Stimulated activated CD4-positive, alpha-beta T cell treated with anti-CD3 and anti-CD28 coated beads, Interleukin-12 subunit alpha, Interleukin-12 subunit beta, amount 100 ng/mL, for 4 hours (primary cell): ENCODE data around the gene CCNQ.

Experiments used
- DNase-seq: peaks from one replicate; pipeline ENCODE4 v3.0.0-alpha.2; 2020

The CCNQ gene

DNA sequence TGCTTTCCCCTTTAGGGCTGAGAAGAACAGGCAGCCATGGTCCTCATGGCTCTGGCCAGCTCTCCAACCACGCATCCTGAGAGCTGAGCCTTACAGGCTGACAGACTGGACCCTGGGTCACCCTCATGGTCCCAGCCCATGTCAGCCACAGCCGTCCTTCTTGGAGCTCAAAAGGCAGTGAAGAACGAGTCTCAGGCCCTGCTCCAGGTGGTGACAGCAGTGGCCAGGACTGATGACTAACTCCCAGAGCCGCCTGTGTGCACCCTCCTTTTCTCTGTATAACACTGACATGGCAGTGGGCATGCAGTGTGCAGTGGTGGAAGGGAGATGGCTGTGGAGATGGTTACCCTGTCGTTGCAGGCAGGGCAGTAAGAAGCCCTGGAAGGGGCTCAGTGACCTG is 37.8 kb upstream of the CCNQ start:
- DNase-seq = no peak

DNA sequence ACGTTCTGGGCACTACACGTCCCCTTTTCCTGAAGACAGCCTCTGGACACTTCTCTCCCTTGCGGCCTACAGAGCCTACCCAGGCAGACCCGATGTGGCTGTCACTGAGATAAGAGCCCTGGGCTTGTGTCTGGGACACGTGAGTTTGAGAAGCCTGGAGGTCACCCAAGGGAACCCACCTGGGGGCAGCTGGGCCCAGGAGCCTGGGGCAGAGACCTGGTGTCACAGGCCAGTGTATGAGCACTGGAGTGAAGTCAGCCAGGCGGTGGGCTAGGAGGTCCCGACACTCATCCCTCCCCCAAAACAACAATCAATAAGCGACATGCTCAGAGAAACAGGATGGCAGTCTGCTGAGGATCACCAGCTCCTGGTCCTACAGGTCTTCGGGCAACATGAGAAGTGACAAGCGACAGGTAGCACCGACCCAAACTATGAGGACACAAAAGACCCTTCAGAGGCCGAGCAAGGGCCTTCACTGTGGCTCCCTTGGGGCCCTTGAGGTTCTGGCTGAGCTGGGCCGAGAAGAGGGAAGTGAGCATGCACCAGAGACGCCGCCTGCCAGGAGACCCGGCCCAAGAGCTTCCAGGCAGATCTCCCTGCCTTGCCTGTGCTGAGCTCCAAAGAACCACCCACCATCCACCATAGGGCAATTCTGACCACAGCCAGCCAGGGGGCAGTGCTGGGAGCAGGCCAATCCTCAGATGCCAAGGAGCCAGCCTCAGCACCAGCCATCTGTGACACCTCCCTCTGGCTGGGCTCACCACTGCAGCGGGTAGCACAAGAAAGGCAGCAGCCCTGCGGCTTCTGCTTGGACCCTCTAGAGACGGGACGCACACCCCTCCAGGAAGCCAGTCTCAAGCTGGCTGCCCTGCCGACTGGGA is 37.1 kb upstream of the CCNQ start:
- no peak for DNase-seq

DNA sequence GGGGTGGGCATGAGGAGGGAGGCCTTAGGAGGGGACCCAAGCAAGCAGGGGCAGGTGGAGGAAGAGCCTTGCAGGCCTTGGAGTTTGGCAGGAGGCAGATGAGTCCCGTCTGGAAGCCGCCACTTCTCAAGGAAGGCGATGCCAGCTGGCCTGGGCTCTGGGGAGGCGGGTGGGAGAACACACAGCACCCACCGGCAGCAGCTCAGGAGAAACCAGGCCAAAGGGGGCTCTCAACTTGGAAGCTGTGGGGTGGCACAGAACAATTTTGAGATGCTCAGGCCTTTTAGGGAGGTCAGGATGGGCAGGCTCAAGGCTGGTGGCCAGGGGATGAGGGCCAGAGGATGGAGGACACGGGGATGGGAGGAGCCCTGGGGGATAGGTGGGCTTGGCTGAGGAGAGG is 36.4 kb upstream of the CCNQ start:
- DNase-seq = no peak

DNA sequence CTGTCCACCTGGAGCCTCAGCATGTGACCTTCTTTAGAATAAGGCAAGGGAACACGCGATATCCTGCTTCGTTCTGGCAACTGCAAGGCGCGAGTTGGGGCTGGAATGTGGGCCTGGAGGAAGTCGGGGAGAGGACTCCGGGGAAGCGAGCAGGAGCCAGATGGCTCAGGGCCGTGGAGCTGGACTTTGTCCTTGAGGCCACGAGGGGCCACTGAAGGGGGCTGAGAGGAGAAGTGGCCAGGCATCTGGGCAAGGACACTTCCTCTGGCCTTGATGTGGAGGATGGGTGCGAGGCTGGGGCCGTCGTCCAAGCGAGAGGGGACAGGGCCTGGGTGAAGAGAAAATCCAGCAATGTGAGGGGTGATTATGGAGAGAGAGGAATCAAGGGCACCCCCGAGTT is 35.9 kb upstream of the CCNQ start:
- DNase-seq = no peak

DNA sequence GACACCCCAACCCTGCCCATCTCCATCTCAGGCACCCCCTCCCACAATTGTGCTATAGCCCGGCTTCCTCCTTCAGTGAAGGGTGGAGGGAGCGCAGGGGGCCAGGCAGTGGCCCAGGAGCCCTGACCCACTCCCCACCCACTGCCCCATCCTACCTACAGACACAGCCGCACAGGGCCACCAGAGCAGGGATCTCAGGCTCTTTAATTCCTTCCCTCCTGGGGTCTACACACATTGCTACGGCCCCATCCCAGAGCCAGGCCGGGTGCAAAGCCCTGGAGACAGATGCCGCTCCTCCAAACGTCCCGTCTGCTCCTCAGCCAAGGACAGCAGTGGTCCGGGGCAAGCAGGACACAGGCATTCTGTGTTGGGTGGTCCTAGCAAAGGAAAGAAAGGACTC is 35.3 kb upstream of the CCNQ start:
- no peak for DNase-seq

DNA sequence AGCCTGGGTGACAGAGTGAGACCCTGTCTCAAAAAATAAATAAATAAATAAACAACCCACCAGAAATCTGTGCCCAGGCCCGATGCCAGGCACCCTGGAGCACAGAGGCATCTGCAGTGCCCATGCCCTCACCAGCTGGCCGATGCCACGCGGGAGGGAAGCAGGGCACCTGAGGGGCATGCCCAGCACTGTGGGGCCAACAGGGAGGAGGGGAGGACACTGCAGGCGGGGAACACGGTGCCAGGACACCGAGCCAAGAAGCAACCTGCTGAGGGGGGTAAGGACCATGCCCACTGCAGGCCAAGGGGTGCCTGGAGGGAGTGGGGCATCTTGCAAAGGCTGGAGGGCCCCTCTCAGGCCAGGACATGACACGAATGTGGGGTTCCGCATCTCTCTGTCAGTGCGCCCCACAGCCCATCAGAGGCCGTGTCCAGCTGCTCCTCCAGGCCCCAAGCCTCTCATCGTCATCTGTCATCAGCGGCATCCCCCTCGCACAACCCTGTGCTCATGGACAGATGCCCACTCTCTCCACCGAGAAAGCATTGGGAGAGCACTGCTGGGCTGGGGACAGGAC is 34.8 kb upstream of the CCNQ start:
- no peak for DNase-seq

DNA sequence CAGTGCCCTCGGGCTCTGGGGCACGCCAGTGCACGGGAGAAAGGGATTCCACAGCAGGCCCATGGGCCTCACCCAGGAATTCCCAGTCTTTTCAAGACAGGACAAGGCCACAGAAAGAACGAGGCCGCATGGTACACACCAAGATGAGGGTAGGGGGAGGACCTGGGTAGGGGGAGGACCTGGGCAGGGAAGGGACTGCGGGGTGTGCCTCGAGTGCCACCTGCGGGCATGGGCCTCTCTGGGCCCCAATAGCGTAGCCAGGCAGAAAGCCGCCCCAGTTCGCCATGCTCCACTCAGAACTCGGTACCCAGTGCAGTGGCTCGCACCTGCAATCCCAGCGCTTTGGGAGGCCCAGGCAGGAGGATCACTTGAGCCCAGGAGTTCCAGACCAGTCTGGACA is 34.1 kb upstream of the CCNQ start:
- DNase-seq = no peak

DNA sequence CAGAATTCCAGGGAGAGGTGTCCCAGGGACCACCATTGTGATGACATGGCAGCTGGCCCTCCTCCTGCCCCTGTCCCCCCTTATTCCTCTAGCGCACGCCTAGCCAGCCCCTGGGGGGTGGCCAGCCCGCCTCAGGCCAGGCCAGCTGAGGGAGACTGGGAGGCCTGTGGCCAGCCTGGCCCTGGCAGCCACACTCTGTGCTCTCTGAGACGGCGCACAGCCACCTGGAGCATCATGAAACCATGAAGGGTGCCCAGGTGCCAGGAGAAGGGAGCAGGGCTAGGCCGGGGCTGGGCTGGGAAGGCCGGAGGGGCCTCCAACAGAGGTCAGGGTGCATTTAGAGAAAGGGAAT is 33.6 kb upstream of the CCNQ start:
- DNase-seq = no peak

DNA sequence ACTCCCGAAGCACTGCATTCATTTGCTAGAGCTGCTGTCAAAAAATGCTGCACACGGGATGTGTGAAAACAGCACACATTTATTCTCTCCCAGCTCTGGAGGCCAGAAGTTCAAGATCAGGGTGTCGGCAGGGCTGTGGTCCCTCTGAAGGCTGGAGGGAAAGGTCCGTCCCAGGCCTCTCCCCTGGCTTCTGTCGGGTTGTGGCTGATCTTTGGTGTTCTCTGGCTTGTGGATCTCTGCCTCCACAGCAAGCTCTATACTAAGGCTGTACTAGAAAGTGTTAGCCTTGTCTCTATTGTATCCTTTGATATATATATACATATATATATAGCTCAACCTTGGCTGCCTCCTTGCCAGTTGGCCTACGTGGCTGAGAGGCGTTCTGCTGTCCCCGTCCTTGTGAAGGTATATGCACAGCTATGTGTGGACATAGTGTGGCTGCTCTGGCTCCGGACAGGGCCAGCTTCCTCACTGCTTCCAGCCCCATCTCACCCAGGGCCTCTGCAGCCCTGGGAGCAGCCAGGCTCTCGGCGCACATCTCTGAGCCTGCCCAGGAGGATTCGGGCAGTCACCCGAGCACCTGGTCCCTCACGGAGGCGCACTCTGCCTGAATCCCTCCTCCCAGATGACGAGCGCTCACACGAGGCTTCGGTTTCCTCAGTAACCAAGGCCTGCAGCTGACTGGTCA is 33.1 kb upstream of the CCNQ start:
- no peak for DNase-seq

DNA sequence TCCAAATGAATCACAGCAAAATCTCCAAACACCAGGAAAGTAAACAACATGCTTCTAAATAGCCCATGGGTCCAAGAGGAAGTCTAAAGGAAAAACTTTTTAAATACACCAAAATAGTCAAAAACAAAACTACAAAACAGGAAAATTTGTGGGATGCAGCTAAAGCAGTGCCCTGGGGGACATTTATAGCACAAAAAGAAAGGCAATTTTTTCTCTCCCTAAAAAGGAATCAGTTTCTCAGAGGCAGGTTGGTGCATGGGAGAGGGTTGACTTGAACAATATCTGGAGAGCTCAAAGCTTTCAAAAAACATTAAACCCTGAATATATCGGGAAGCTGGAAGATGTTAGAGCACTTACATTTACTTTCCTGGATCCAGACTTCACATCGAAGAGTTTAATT is 32.4 kb upstream of the CCNQ start:
- DNase-seq = no peak

DNA sequence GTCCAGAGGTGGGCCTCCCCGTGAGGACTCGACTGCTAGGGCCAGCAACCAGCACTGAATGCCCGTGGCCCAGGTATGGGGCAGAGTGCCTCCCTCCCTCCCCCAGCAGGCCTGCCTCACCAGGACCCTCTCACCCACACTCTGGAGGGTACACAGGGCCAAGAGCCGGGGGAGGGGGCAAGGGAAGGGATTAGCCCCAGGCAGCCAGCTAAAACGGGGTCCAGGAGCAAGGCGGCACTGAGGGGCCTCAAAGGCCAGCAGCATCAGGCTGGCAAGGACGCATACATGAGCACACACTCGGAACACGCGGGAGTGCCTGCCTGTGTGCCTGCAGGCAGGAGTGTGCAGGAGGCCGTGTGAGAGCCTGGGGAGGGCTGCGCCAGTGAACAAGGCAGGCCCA is 29.7 kb upstream of the CCNQ start:
- DNase-seq = no peak

DNA sequence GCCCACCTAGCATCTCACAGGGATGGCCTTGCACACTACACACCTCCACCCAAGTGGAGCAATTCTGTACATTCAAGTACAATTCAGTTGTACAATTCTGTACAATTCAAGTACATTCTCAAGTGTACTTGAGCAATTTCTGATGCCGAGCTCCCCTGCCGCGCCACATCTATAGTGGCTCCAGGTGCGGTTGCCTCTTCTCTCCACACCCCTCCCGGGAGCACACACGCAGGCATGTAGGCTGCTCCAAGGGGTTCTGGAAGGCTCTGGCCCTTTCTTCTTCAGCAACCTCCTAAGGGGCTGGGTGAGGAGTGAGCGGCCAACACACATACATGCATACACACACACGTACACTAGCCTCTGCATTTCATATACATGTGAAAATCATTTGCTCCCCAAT is 29.2 kb upstream of the CCNQ start:
- DNase-seq = no peak

DNA sequence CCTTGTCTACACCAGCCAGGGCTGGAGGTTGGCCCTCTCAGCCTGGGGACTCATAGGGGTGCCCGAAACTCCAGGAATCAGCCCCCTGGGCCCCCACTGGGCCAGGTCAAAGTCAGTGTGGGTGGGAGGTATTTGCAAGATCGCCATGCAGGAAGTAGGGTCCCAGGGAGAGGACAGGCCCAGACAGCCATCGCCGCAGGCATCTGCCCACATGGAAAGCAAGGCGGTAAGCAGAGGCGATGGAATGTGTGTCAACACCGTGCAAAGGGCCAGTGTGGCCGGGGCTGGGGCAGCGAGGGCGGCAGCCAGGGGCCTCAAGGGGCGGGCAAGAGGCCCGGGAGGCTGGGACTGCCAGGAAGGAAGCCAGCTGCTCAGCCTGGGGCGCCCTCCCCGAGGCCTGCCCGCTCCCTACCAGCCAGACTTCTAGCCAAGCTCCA is 28.8 kb upstream of the CCNQ start:
- DNase-seq = no peak

DNA sequence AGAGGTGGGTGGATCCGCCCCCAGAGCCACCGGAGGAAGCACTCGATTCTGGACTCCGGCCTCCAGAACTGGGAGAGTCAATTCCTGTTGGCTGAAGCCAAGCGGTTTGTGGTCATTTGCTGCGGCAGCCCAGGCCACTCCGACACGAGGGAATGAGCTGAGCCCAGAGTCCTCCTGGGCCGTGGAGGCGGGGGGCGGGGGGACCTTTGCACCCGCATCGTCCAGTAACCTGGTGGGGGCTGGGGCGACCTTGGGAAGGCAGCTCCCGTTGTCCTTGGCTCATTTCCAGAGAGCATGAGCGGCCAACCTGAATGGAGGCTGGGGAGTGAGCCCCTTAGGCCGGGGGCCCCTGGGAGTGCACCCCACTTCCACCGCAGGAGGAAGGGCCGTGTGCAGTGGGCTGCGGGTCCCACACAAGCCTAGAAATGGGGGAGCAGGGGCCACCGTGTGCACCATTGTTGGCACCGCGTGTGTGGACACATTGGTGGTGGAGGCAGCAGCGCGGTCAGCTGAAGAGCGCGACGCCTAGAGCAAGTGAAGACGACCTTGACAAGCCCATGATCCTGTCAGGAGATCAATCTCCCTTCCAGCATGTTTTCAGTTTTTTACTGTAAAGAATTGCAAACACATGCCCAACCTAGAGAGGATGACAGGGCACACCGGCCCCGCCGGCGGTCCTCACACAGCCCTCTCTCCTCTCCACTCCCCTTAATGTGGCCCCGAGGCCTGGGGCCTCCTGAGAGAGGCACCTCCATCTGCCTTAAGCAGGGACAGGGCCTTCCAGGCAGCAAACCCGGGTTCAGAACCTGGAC is 28.1 kb upstream of the CCNQ start:
- DNase-seq = no peak

DNA sequence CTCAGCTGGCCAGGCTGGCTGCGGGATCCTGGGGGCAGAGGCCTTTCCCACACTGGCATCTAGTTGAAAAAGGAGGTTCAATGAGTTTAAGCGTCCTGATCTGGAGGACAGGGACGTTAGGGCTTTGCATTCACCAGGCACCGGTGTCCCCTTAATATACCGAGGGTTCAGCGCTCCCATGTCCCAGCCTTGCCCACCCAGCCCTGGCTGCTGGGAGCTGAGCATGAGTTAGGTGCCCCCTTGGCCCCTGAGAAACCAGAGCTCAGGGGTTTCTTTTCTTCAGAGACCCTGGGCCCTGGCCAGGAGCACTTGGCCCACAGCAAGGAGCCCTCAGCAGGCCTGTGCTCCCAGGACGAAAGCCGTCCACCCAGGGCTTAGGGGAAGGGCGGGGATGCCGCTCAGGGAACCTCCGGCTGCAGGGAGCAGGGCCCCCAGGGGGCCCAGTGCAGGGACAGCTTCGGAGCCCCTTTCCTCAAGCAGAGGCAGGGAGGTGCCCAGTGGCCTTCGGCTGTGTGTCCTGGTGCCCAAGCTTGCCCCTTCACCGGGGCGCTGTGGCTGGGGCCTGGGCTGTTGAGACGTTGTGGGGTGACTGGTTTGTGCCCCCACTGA is 27.2 kb upstream of the CCNQ start:
- DNase-seq = no peak

DNA sequence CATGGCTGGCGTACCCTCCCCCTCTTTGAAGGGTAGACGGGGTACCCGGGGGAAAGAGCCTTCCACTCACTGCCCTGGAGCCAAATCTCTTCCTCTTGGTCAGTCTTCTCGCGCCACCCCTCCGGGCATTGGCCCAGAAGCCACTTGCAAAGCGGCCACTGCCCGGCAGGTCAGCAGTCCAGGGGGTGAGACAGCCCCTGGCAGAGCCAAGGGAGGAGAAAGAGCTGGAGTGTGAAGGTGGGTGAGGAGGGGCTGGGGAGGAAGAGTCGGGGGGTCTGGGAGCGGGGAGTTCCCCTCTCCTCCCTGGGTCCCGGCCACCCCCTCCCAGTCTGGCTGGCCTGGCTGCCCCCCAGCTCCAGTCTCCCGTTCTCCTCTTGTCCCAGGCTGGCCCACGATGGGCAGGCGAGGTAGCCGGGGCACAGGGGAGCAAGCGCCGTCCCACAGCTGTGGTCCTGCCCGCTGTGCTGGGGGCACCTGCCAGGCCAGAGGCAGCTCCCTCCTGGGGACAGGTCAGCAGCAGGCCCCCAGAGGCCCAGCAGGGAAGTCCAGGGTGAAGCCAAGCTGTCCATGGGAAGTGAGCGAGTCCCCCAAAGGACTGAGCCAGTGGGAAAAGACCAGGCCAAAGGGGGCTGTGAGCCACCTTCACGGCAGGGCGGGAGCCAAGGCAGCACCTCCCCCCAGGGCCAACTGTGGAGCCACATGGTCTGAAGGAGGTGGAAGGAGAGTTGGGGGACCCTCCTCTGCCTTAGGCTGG is 26.5 kb upstream of the CCNQ start:
- no peak for DNase-seq

DNA sequence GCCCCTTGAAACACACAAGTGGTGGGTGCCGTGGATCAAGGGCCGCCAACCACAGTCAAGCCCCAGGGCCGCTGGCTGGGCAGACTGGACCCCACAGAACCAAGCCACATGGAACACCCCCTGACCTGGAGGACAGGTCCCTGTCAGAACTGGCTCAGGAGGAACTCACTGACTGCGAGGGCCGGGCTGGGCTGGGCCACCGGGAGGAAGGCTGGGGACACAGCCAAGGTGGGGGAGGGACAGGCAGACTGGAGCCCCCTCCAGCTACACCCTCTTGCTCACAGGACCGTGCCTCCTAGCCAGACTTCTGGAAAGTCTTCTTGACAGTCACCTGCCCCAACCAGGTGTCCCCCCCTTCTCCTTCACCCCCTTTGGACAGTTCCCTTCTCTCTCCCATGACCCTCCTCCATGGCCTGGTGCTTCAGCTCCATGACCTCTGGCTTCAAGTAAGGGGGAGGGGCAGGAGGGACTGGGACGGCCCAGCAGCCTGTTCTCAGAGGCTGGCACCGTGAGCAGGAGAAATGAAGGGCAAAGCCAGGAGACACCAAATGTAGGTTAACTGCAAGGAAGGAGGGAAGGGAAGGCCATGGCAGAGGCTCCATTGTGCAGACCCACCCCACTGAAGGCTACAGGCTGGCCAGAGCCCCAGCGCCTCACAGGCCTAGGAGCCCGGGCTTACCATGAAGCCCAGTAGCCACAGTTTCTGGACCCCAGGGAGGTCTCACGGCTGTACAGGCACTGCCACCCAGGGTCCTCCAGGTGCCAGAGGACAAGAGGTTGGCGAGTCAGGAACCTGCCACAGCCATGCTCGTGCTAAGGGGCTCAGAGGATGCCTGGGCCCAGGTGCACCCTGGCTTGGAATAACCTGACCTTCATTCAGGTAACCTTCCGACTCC is 25.5 kb upstream of the CCNQ start:
- no peak for DNase-seq

DNA sequence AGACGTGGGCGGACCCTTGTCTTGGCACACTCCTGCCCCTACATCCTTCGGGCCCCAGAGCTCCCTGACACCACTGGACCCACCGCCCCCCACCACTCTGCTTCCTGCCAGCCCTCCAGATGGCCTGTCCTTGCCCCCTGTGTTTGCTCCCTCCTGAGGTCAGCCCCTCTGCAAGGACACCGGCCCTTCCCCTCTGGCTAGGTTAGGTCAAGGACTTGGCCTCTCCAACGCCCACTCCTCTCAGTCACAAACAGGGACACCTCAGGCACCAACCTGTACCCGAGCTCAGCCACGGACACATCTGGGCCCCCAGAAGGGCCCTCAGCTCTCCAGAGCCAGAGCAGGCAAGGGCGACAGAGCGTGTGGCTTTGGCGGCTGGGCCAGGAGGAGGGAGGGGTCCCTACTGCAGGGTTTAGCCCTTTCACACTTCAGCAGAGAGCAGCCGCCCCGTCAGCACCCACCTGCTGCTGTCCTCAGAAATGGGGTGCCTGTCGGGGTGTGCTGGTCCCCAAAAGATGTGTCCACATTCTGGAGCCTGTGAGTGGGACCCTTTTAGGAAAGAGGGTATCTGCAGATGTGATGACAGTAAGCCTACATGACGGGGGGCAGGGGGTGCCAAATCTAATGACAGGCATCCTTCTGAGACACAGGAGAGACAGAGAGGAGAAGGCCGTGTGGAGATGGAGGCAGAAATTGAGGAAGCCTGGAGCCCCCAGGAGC is 24.5 kb upstream of the CCNQ start:
- no peak for DNase-seq

DNA sequence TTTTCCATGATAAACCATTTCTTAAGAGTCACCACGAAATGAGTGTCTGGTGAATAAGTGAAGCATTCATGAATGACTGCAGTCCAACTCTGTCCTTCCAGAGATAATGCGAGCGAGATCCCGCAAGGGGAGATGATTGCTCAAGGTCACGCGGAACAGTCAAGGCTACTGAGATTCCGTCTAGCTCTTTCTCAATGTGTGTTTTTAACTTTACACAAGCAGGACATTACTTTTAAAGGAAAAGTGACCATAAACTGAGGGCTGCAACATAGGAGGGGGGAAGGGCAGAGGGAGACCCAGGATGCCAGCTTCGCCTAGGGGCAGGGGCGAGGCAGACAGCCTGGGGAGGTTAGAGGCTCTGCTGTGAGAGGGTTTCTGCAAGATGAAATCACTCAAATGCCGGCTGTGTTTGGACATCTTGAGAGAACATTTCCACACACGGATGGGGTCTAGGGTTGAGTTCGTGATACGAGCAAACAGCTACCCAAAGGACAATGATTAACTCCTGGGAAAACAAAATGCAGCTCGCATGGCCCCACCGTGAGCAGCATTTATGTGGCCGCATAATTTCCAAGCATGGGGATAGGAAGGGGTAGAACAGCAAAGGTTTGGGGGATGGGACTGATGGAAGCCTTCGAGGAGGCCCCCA is 23.8 kb upstream of the CCNQ start:
- no peak for DNase-seq
